Measurements from ENCODE around the gene C6orf15.
"Not testable (repeated sequence)": the region's sequence is repeated elsewhere in the genome, so short reads cannot be mapped to it uniquely, and the experiment has no call there.

C6orf15 gene

DNA sequence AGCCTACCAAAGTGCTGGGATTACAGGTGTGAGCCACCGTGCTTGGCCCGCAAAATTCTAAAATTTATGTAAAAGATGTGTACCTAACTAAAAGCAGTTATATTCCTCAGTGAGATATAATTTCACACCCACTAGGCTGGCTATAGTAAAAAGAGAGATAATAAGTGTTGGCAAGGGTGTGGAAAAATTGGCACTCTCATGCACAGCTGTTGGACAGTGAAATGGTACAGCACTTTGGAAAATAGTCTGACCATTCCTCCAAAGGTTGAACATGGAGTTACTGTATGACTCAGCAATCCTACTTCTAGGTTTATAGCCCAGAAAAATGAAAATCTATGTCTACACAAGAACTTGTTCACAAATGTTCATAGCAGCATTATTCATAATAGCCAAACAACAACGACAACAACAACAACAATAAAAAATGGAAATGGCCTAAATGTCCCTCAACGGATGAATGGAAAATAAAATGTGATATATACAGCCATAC, 13.9 kb downstream of the C6orf15 start:
- DNase-seq: no peak

DNA sequence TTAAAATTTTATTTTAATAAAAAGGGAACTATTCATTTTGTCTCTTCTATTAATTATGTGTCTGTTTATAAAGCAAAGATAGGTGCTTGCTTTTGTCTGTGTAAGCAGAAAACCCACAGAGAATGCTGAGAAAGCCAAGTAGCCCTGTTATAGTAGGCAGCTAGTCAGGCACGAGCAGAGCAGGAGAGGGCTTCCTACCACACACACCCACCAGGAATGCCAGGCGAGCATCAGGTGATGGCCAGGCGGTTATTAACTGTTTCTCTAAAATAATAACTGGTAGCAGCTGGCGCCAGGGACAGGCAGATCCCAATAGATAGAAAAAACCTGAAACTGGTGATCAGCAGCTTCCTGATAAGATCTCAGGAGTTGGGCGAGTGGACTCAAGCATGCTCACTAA, 15.7 kb downstream of the C6orf15 start:
- no peak for DNase-seq

DNA sequence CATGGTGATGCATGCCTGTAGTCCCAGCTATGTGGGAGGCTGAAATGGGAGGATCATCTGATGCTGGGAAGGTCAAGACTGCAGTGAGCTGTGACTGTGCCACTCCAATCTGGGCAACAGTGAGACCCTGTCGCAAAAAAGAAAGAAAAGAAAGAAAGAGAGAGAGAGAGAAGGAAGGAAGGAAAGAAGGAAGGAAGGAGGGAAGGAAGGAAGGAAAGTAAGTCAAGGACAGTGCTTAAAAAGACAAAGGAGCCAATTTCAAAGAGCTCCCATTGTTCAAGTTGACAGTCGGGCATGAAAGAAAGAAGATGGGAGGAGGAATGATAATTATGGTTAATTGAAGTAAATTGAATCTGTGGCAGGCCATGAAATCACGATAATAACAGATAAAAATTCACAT, 16.2 kb downstream of the C6orf15 start:
- no peak for DNase-seq

DNA sequence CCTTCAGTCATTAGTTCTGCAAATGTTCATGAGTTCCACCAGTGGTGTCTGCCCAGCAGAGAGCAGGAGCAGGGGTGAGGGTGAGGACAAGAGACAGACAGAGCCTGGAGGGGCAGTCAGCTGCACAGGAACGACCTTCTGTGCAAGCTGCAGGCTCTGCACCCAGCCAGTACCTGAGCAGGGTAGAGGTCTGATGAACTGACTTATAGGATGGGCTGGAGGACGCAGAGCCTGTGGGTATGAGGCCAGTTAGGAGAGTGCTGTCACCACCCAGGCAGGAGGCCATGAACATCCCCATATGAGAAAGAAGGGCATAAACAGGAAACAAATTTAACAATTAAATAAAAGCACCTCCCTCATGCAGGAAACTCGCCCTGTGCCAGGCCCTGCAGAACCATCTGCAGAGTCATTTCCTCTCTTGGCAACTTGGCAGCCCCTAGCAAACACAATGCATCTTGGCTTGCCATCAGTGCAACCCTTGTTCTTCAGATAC, 17.9 kb downstream of the C6orf15 start:
- peak in 1 of 2 donors; percentile 50 for DNase-seq

DNA sequence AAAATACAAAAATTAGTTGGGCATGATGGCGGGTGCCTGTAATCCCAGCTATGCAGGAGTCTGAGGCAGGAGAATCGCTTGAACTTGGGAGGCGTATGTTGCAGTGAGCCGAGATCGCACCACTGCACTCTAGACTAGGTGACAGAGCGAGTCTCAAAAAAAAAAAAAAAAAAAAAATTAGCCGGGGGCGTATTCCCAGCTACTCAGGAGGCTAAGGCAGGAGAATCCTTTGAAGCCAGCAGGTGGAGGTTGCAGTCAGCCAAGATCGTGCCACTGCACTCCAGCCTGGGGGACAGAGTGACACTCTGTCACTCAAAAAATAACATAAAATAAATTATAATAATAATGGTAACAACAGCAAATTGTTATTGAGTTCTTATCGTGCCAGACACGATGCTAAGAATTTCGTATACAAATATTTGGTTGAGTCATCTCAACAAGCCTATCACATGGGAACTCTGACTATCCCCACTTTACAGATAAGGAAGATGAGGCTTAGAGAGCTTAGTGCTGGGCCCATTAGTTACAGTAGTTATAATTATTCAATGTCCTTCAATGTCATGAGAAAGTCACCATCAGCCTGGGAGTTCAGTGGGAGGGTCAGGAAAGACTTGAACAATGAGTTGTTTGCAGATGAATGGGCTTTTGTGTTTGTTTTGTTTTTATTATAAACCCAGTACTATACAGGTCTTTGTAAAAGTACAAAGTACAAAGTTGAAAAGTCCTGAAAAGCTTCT, 19.4 kb downstream of the C6orf15 start:
- no peak for DNase-seq

DNA sequence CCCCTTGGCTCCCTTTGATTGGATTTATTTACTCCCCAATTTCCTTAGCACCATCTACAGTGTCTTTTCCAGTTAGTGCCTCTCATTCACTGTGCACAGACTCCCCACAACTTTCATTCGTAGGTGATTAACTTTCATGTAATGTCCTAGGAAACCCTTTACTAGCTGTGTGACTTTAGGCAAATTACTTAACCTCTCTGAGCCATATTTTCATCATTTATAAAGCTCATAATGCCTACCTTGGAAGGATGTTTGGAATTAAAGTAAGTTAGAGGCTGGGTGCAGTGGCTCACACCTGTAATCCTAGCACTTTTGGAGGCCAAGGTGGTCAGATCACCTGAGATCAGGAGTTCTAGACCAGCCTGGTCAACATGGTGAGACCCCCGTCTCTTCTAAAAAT, 20.1 kb downstream of the C6orf15 start:
- no peak for DNase-seq

DNA sequence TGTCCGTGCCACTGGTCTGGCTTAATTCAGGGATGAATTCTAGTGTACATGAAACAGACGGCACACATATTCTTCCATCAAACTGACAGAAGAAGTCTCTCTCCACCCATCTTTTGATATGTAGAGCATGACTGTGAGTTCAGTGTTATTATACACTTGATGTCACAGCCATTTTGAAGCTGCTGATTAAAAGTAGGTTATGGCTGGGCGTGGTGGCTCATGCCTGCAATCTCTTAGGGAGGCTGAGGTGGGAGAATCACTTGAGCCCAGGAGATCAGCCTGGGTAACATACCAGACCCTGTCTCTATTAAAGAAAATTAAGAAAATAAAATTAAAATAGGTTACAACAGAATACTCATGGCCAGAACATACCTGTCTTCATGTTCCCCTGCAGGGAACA, 20.7 kb downstream of the C6orf15 start:
- no peak for DNase-seq

DNA sequence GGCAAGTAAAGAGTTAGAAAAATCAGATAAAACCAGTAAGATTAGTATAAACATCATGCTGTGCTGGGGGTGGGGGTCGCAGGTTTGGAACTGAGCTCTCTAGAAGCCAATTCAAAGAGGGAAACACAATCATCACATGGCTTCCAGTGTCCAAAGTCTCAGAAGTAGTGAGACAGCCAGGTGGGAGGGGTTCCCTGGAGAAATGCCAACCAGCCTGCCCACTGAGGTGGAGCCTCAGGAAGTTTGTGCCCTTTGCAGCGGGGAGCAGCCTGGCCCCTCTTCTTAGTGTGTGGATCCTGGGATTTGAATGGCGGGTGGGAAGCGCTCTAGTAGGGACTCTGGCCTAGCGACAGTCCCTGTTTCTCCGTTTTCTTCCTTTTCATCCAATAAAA, 21.4 kb downstream of the C6orf15 start:
- no peak for DNase-seq

DNA sequence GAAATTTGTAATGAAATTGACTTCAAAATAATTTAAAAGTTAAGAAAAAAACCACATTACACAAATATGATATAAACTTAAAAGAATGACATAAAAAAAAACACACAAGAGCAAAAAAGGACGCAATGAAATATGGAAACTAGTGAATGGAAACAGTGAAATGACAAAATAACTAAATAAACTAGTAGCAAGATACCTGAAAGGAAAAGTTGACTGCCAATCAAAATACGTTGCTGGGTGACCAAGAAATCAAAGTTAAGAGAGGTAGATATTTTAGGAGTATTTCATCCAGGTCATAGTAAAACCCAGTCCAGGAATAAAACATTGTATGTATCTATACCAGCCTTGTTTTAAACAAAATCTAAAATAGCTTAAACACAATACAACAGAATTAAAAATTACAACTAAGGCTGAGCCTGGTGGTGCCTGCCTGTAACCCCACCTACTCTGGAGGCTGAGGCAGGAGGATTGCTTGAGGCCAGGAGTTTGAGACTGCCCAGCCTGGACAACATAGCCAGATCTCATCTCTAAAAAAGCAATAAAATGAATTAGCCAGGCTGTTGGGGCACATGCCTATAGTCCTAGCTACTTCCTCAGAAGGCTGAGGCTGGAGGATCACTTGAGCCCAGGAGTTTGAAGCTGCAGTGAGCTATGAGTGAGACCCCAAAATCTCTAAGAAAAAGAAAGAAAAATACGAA, 22.0 kb downstream of the C6orf15 start:
- no peak for DNase-seq

DNA sequence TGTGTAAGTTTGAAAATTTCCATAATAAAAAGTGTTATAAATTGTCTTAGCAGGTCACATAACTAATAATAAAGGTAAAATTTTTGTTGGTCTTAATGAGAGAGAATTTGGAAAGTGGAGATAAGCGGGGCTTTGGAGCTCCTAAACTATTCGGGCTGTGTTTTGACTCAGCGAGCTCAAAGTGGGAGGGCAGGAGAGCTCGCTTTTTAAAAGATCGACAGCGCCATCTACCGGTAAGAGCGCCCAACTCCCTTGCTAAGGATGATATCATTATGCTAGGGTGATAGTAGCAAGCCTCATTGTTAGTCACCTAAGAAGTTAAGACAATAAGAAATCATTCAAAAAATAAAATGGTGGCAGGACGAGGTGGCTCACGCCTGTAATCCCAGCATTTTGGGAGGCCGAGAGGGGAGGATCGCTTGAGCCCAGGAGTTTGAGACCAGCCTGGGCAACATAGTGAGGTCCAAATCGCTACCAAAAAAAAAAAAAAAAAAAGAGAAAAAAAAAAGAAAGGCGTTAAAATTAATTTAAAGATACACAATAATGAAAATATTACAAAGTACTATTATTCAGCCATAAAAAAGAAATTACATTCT, 24.8 kb downstream of the C6orf15 start:
- peak; percentile 80 to 86 for DNase-seq

DNA sequence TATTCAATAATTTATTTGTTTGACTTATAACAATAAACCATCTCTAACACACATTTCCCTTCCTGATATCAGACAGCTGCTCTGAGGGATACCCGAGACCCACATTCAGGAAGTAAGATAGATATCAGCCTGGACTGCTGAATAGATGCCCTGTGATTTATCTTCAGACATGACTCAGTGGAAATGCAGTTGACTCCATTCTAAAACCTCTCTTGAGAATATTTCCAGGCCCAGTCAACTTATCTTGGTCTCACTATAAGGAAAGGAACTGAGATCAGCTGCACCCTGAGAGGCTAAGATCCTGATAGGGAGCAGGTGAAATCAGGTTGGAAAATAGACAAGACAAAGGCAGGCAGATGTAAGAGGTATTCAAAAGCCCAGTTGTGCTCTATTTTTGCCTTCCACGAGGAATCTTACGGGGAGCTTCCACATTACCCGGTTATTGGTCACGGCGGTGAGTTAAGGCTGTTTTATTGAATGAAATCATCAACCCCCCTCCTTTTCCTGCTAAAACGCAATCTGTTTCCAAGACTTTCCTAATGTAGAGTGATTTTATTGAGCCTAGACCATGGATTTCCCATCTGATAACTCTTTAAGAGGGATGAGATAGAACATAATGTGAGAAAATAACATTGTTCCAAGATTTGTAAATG, 25.5 kb downstream of the C6orf15 start:
- no peak for DNase-seq

DNA sequence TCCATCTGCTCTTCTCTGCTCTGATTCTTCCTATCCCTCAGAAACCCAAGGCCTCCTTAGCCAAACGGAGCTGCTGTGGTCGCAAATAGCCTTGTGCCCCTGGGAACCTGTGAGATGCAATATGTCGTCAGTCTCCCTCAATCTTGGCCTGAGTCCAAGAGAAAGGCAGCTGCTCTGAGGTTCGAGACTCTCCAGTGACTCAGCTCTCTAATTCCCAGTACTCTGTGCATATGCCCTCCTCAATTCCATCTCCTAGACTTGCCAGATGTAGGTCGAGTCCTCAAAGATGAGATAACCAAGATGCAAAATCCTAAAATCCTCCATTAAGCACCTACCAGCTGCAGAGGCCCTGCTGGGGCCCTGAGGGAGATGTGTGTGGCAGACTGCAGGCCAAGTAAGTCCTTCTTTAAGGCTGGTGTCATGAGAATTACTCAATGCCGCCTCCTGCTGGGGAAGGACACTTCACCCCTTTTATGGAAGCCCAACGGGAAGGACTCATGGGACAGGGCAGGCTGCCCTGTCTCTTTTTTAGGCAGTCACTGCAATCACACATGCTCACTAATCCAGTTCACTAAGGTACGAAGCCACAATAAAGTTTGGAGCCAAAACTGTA, 28.5 kb downstream of the C6orf15 start:
- DNase-seq: peak; percentile 12 to 53

DNA sequence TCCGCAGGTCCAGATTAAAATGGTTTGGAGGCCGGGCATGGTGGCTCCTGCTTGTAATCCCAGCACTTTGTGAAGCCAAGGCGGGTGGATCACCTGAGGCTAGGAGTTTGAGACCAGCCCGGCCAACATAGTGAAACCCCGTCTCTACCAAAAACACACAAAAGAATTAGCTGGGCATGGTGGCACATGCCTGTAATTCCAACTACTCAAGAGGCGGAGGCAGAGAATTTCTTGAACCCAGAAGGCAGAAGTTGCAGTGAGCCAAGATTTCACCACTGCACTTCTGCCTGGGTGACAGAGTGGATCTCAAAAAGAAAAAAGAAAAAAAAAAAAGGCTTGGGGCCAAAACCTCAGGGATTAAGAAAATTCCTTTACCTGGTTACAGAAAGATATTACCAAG, 30.5 kb downstream of the C6orf15 start:
- no peak for DNase-seq

DNA sequence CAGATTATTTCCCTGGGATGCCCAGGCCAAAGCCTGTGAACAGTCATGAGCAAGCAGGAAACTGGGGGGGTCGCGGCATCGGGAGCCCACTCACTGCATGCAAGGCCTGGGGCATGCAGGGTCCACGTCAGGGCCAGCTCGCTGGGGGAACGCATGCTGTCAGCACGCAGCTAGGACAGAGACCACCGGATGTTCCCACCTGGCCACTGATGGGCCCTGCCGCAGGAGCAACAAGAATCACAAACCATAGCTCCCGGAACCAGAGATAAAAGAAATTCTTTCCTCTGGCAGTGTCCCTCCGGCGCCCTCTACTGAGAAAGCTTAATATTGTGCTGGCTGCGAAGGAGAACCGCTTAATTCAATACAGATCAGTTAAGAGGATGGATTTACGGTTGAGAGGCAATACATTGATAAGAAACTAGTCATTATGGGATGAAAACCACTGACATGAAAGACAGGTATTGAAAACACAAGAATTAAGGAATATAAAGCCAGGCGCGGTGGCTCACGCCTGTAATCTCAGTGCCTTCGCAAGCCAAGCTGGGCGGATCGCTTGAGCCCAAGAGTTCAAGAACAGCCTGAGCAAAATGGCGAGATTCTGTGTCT, 32.6 kb downstream of the C6orf15 start:
- peak; percentile 61 to 77 for DNase-seq

DNA sequence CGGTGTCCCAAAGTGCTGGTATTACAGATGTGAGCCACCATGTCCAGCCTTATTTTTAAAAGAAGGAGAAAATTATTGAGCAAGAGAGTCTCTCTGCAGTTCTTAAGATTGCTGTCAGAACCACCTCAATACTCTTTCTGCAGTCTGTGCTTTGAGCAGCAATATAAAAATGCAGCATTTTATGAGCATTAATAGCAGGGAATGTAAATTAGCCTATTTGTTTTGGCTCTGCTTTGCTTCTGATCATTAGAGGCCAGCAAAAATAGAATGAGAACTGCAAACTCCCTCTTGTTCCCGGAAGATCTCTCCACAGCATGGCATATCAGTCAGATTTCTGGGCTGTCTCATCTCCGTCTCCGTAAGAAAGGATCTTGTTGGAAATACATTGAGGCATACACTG, 35.8 kb downstream of the C6orf15 start:
- no peak for DNase-seq

DNA sequence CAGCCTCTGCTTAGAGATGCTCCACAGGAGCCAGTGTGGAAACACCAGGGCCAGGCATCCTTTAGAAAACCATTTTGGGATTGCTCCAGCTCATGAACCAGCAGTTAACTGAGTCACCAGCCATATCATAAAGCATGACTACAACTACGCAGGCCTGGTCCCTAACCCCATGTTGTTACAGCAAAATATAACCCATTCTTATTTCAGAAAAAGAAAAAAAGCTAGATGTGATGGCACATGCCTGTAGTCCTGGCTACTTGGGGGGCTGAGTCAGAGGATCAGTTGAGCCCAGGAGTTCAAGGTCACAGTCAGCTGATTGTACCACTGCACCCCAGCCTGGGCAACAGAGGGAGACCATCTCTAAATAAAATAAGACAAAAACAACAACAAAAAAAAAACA, 36.8 kb downstream of the C6orf15 start:
- DNase-seq: no peak

DNA sequence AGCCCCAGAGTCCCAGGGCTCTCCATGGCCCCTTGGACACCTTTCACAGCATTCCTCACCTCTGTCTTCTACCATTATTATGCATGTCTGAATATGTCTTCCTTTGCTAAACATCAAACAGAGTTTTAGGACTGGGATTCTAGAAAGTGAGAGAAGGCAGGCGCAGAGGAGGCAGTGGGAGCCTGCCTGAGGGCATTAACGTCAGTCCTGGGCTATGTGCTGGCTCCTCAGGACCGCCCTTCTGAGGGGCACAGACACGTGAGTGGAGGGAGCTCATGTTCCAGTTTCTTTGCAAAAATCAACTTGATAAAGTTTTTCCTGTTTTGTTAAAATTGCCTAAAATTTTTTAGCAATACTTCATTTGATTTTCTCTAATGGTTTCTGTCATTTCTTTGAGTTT, 38.0 kb downstream of the C6orf15 start:
- DNase-seq: no peak

DNA sequence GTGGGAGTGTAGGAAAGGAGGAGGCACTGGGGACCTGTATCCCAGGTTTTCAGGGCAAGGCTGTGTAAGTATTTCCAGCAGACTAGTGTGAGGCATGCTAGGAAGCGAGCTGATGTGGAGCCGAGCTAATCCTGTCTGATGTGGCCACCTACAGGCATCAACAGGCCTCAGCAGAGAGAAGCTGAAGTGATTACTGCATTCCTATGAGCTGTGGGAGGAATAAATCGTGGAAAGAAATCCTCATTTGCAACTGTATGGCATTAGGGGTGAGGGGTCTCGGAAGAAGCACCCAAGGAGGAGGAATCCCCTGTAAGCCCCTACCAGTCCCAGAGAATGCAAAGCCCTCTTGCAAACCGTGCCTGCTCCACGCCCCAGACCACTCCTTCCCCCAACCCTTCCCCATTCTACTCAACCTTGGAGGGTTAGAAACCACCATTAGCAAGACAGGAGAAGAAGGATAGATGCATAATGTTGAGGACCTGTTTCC, 41.6 kb downstream of the C6orf15 start:
- no peak for DNase-seq

DNA sequence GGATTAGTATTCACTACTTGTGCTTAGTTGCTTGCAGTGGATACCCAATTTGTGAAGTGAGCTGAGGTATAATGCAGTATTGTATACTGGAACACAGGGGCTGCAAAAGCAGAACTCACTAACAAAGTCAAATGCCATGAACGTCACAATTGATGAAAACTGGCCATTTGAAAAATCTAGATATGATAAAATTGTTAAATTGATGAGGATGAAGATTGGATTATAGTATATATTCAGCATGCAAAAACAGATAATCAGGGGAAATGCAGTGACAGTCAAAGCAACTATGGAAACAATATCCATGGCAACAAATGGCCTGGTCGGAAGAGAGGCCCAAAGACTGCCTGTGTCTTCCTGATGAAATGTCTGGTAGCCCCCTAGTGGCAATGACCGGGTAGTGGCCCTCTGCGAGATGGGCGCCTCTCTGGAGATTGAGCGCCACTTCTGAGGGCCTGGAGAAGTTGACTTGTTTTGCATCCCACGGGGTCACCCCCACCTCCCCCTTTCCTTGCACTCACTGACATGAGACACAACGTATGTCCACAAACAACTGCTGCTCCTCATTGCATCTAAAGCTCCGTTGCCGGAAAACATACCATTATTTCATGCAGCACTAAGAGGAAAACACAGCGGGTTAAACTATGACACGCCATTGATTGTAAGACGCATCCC, 43.6 kb downstream of the C6orf15 start:
- peak; percentile 59 to 73 for DNase-seq

DNA sequence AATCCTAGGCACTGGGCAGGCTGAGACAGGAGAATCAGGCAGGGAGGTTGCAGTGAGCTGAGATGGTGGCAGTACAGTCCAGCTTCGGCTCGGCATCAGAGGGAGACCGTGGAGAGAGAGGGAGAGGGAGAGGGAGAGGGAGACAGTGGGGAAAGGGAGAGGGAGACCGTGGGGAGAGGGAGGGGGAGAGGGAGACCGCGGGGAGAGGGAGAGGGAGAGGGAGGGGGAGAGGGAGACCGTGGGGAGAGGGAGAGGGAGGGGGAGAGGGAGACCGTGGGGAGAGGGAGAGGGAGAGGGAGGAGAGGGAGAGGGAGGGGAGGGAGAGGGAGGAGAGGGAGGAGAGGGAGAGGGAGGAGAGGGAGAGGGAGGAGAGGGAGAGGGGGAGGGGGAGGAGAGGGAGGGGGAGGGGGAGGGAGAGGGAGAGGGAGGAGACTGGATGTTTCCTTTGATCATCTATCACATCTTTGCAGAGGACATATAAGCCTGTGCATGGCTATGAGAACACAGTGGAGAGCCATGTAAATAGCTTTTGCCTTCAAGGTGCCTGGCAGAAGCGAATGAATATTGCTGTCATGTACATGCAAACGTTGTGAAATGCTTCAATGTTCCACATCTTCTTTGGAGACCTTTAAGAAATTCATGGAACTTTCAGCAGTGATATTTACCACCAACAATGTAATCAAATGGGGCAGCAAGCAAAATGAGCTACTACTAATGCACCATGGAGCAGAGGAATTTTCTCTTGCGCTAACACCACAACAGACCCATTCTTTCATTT, 44.3 kb downstream of the C6orf15 start:
- DNase-seq: not testable (repeated sequence)

DNA sequence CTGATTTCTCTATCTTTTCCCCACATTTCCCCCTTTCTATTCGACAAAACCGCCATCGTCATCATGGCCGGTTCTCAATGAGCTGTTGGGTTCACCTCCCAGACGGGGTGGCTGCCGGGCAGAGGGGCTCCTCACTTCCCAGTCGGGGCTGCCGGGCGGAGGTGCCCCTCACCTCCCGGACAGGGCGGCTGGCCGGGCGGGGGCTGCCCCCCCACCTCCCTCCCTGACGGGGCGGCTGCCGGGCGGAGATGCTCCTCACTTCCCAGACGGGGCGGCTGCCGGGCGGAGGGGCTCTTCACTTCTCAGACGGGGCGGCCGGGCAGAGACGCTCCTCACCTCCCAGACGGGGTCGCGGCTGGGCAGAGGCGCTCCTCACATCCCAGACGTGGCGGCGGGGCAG, 45.3 kb downstream of the C6orf15 start:
- DNase-seq: not testable (repeated sequence)
